SK-N-SH (cell line): Measurements from ENCODE around the gene RPS6KA2.

Experiments
- CTCF ChIP-seq: fragments of 200-600 bp; sonication (generic); IDR thresholded peaks from 2 replicates; pipeline ENCODE4 v1.6.1; 2017; ENCODE audit warnings: antibody characterized with exemption, mild to moderate bottlenecking, moderate library complexity
- ELF1 ChIP-seq: IDR thresholded peaks from 2 replicates; pipeline ENCODE4 v1.4.0; 2012
- EP300 ChIP-seq, 2 experiments: IDR thresholded peaks; 2 replicates each; pipeline versions ENCODE4 v1.4.0 to v1.6.1; 2012; ENCODE audit warnings: borderline replicate concordance in 1 of 2, low read depth in 1 of 2, low read length in 1 of 2
- FOXJ3 ChIP-seq: sonication (generic); formaldehyde crosslinking; IDR thresholded peaks from 2 replicates; pipeline ENCODE4 v1.5.1; 2020; ENCODE audit warnings: mild to moderate bottlenecking, missing genetic modification reagents
- JUND ChIP-seq: IDR thresholded peaks from 2 replicates; pipeline ENCODE4 v1.4.0; 2012
- POLR2AphosphoS5 ChIP-seq: IDR thresholded peaks from 2 replicates; pipeline ENCODE4 v1.6.1; 2012; ENCODE audit warnings: low read depth, low read length
- SMC3 ChIP-seq: IDR thresholded peaks from 2 replicates; pipeline ENCODE4 v1.6.1; 2012; ENCODE audit warnings: low read depth, low read length, improper control_type of control experiment

- no peak for TF ChIP-seq FOXJ3 (CRISPR knock-in tag)
- no peak for TF ChIP-seq ELF1
- no peak for TF ChIP-seq CTCF
- no peak for TF ChIP-seq POLR2AphosphoS5
- TF ChIP-seq SMC3: no peak
- no peak for TF ChIP-seq EP300 (IDR thresholded peaks at IDR 0.05; ENCODE audit: borderline replicate concordance in 1 of 2, low read depth in 1 of 2, low read length in 1 of 2)
- TF ChIP-seq JUND: no peak
Measured at GRCh38 chr6:166423051-166423745, 203.9 kb downstream of the RPS6KA2 start.
